Activated CD8-positive, alpha-beta memory T cell treated with anti-CD3 and anti-CD28 coated beads for 4 hours (primary cell): Measurements from ENCODE around the gene ADGRE1.

Experiments
- DNase-seq, 2 donors: peaks; one replicate each; pipeline ENCODE4 v3.0.0-alpha.2; 2020; ENCODE audit warnings: low read depth in 2 of 2

Gene ADGRE1

GRCh38 chr19:6875218-6875617 lies 12.2 kb upstream of the ADGRE1 start:
- no peak for DNase-seq

GRCh38 chr19:6876748-6877147 lies 10.6 kb upstream of the ADGRE1 start:
- DNase-seq, result no peak

- no peak for DNase-seq
Observed at GRCh38 chr19:6877766-6878165, 9.6 kb upstream of the ADGRE1 start.

GRCh38 chr19:6886277-6886897 lies 992 bp upstream of the ADGRE1 start:
- no peak for DNase-seq

- DNase-seq, result no peak
Observed at GRCh38 chr19:6888967-6889366, 1.6 kb downstream of the ADGRE1 start.

GRCh38 chr19:6890401-6890913 lies 3.1 kb downstream of the ADGRE1 start:
- DNase-seq, result no peak

- DNase-seq, result no peak
Observed at GRCh38 chr19:6890938-6891337, 3.6 kb downstream of the ADGRE1 start.

- no peak for DNase-seq
Observed at GRCh38 chr19:6891761-6892385, 4.5 kb downstream of the ADGRE1 start.

GRCh38 chr19:6894313-6894712 lies 6.9 kb downstream of the ADGRE1 start:
- no peak for DNase-seq

- DNase-seq, result no peak
Observed at GRCh38 chr19:6903446-6903845, 16.1 kb downstream of the ADGRE1 start.

GRCh38 chr19:6906559-6907060 lies 19.2 kb downstream of the ADGRE1 start:
- no peak for DNase-seq

GRCh38 chr19:6911523-6911922 lies 24.1 kb downstream of the ADGRE1 start:
- DNase-seq, result no peak

GRCh38 chr19:6914321-6914720 lies 26.9 kb downstream of the ADGRE1 start:
- DNase-seq, result no peak

- DNase-seq, result no peak
Observed at GRCh38 chr19:6916952-6917351, 29.6 kb downstream of the ADGRE1 start.

GRCh38 chr19:6925386-6925785 lies 38.0 kb downstream of the ADGRE1 start:
- DNase-seq, result no peak

GRCh38 chr19:6925801-6926751 lies 38.7 kb downstream of the ADGRE1 start:
- no peak for DNase-seq

GRCh38 chr19:6930190-6930589 lies 42.8 kb downstream of the ADGRE1 start:
- no peak for DNase-seq

- DNase-seq, result no peak
Observed at GRCh38 chr19:6935069-6935468, 47.7 kb downstream of the ADGRE1 start.

- DNase-seq, result no peak
Observed at GRCh38 chr19:6935618-6936017, 48.2 kb downstream of the ADGRE1 start.

GRCh38 chr19:6945733-6946132 lies 58.4 kb downstream of the ADGRE1 start:
- DNase-seq, result no peak

- DNase-seq, result no peak
Observed at GRCh38 chr19:6947745-6948144, 60.4 kb downstream of the ADGRE1 start.

GRCh38 chr19:6948884-6949283 lies 61.5 kb downstream of the ADGRE1 start:
- DNase-seq, result no peak
